Measurements from ENCODE around the gene GTF2F2. TPM values are rescaled to one million over a fixed set of nuclear protein-coding genes. Genes with fewer than 3 reads are reported as not detected.

The GTF2F2 gene
- total and polyA plus RNA-seq, 2 experiments from 2014 or later: 15.5 to 21.3 TPM

DNA sequence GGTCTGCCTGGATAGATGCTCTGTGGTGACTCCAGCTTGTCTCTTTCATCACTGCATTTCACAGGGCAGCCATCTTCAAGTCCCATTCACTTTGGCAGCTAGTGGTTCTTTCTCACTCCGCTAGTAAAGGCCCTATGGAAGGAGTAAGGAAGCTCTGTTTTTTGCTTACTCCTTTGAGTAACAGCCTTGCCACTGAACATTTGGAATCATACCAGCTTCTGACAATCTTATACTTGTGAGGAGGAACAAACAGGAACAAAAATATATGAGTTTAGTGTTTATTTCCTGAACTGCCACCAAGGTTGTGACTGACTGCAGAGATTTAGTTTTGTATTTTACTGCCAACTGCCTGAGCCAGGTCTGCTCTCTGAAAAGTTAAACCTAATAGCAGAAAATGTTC is 41.9 kb downstream of the GTF2F2 start:
- H3K27me3 ChIP-seq: no peaks in the 10 kb centered on the region
- peak in 1 of 2 donors; percentile 50 for DNase-seq (ENCODE audit: low read depth in 1 of 2, low spot score in 1 of 2)
- no peak for TF ChIP-seq CTCF (IDR thresholded peaks at IDR 0.05; ENCODE audit: low read depth, low read length)
- H3K4me1 ChIP-seq (ENCODE audit: low read depth): no peaks in the 10 kb centered on the region
- no peaks in the 10 kb centered on the region for H3K9me3 ChIP-seq (ENCODE audit: low read depth)
- peaks cover 5% of the 10 kb centered on the region for H3K36me3 ChIP-seq
- no peak overlapping the region for H3K4me3 ChIP-seq
- H3K27ac ChIP-seq: peak overlapping the region; percentile 30

- Histone ChIP-seq H3K4me3 (no peak overlapping the region), H3K36me3 (peaks cover 5% of the 10 kb centered on the region), H3K27me3 (no peaks in the 10 kb centered on the region), H3K9me3 (ENCODE audit: low read depth) (no peaks in the 10 kb centered on the region), H3K4me1 (ENCODE audit: low read depth) (no peaks in the 10 kb centered on the region), H3K27ac (no peak overlapping the region)
- no peak for TF ChIP-seq CTCF (IDR thresholded peaks at IDR 0.05; ENCODE audit: low read depth, low read length)
- peak in 1 of 2 donors; percentile 84 for DNase-seq (ENCODE audit: low read depth in 1 of 2, low spot score in 1 of 2)
These were observed 42.5 kb downstream of the GTF2F2 start for GRCh38 chr13:45162821-45163220.

DNA sequence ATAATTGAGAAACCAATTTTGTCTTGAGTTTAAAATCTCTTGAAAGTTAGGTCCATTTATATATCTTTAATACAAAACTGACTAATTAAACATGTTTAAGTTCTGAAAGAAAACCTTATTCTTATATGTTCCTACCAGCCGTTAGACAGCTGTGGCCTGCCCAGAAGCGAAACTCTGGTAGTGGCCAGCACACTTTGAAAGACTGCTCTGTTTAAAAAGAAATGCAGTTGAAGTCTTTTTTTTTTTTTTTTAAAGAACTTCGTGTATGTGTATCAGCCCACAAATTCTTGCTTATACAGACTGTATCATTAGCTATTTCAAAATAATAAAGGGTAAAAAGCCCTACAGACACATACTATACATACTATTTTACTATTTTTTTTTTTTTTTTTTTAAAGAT is 46.5 kb downstream of the GTF2F2 start:
- no peak for DNase-seq (ENCODE audit: low read depth in 1 of 2, low spot score in 1 of 2)
- Histone ChIP-seq H3K4me1 (ENCODE audit: low read depth) (no peaks in the 10 kb centered on the region), H3K36me3 (peaks cover 5% of the 10 kb centered on the region), H3K9me3 (ENCODE audit: low read depth) (no peaks in the 10 kb centered on the region), H3K27me3 (no peaks in the 10 kb centered on the region), H3K4me3 (no peak overlapping the region), H3K27ac (no peak overlapping the region)
- no peak for TF ChIP-seq CTCF (IDR thresholded peaks at IDR 0.05; ENCODE audit: low read depth, low read length)

- Histone ChIP-seq H3K36me3 (peaks cover 5% of the 10 kb centered on the region), H3K27ac (no peak overlapping the region), H3K27me3 (no peaks in the 10 kb centered on the region), H3K9me3 (ENCODE audit: low read depth) (no peaks in the 10 kb centered on the region), H3K4me1 (ENCODE audit: low read depth) (no peaks in the 10 kb centered on the region), H3K4me3 (no peak overlapping the region)
- peak in 1 of 2 donors; percentile 13 for DNase-seq (ENCODE audit: low read depth in 1 of 2, low spot score in 1 of 2)
- no peak for TF ChIP-seq CTCF (IDR thresholded peaks at IDR 0.05; ENCODE audit: low read depth, low read length)
These were observed 47.6 kb downstream of the GTF2F2 start for GRCh38 chr13:45167611-45168554.

DNA sequence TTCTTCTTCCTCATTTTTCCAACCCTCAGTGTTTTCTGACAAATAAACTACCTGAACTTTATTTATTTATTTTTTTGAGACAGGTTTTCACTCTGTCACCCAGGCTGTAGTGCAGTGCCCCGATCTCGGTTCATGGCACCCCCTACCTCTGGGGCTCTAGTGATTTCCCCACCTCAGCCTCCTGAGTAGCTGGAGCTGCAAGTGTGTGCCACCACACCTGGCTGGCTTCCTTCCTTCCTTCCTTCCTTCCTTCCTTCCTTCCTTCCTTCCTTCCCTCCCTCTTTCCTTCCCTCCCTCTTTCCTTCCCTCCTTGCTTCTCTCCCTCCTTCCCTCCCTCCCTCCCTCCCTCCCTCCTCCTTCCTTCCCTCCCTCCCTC is 48.2 kb downstream of the GTF2F2 start:
- no peaks in the 10 kb centered on the region for H3K4me1 ChIP-seq (ENCODE audit: low read depth)

More for the DNA sequence above, 48.2 kb downstream of the GTF2F2 start:
- Histone ChIP-seq H3K9me3 (ENCODE audit: low read depth) (no peaks in the 10 kb centered on the region), H3K4me3 (no peak overlapping the region), H3K27me3 (no peaks in the 10 kb centered on the region), H3K27ac (no peak overlapping the region), H3K36me3 (peaks cover 5% of the 10 kb centered on the region)
- TF ChIP-seq CTCF (IDR thresholded peaks at IDR 0.05; ENCODE audit: low read depth, low read length): no peak
- no peak for DNase-seq (ENCODE audit: low read depth in 1 of 2, low spot score in 1 of 2)
